ENCODE measurements around the gene PSG6. TPM values are rescaled to one million over a fixed set of nuclear protein-coding genes. Genes with fewer than 3 reads are reported as not detected.
"Not testable (repeated sequence)": the region's sequence is repeated elsewhere in the genome, so short reads cannot be mapped to it uniquely, and the experiment has no call there.

Gene PSG6
- total RNA-seq (2014; rRNA removed; shearing (Covaris generic); ENCODE audit: low replicate concordance), result not detected in 2 replicates

- not testable (repeated sequence) for H3K36me3 ChIP-seq, H3K27me3 ChIP-seq, H3K4me3 ChIP-seq, DNase-seq
- H3K9me3 ChIP-seq, result peaks cover 11% of the 10 kb centered on the region
Observed at GRCh38 chr19:42917634-42918033, at the start of gene PSG6. PSG6 (minus strand) TSS chr19:42917894; CDS start chr19:42917792, 102 bp downstream.

- no peaks in the 10 kb centered on the region for H3K27me3 ChIP-seq
- no peak overlapping the region for H3K4me3 ChIP-seq
- no peaks in the 10 kb centered on the region; the same call in 1 of the 2 replicates for H3K36me3 ChIP-seq
- no peaks in the 10 kb centered on the region for H3K9me3 ChIP-seq
- DNase-seq, result peak; percentile 81
Observed at GRCh38 chr19:42965176-42965575, 47.5 kb upstream of the PSG6 start.

GRCh38 chr19:42961119-42961518, 43.4 kb upstream of the PSG6 start:
- H3K36me3 ChIP-seq, result peaks cover 10% of the 10 kb centered on the region
- H3K4me3 ChIP-seq, result no peak overlapping the region
- H3K9me3 ChIP-seq, result peaks cover 9% of the 10 kb centered on the region
- no peaks in the 10 kb centered on the region for H3K27me3 ChIP-seq
- DNase-seq, result peak; percentile 74

- not testable (repeated sequence) for H3K36me3 ChIP-seq, DNase-seq, H3K9me3 ChIP-seq, H3K4me3 ChIP-seq, H3K27me3 ChIP-seq
Observed at GRCh38 chr19:42952126-42952525, 34.4 kb upstream of the PSG6 start.

GRCh38 chr19:42951476-42951875, 33.8 kb upstream of the PSG6 start:
- H3K4me3 ChIP-seq, H3K9me3 ChIP-seq, DNase-seq, H3K36me3 ChIP-seq, H3K27me3 ChIP-seq: not testable (repeated sequence)

- Histone ChIP-seq H3K4me3 (no peak overlapping the region), H3K36me3 (peaks cover 22% of the 10 kb centered on the region), H3K27me3 (no peaks in the 10 kb centered on the region), H3K9me3 (peaks cover 33% of the 10 kb centered on the region)
- DNase-seq, result no peak
Observed at GRCh38 chr19:42942187-42942789, 24.6 kb upstream of the PSG6 start.

GRCh38 chr19:42937107-42937506, 19.4 kb upstream of the PSG6 start, which contains the start of gene PSG7:
PSG7 (minus strand) TSS chr19:42937207; CDS start chr19:42937076, 131 bp downstream.
- Histone ChIP-seq H3K36me3 (peaks cover 10% of the 10 kb centered on the region), H3K9me3 (peaks cover 23% of the 10 kb centered on the region)
- not testable (repeated sequence) for DNase-seq, H3K27me3 ChIP-seq, H3K4me3 ChIP-seq

- H3K9me3 ChIP-seq, result peaks cover 15% of the 10 kb centered on the region
- H3K27me3 ChIP-seq, H3K36me3 ChIP-seq, H3K4me3 ChIP-seq, DNase-seq: not testable (repeated sequence)
Observed at GRCh38 chr19:42934726-42935125, 17.0 kb upstream of the PSG6 start.

GRCh38 chr19:42934183-42934582, 16.5 kb upstream of the PSG6 start:
- DNase-seq, result peak; percentile 61
- H3K9me3 ChIP-seq, result peaks cover 11% of the 10 kb centered on the region
- not testable (repeated sequence) for H3K36me3 ChIP-seq

GRCh38 chr19:42933412-42933811, 15.7 kb upstream of the PSG6 start:
- not testable (repeated sequence) for H3K4me3 ChIP-seq, DNase-seq, H3K27me3 ChIP-seq, H3K36me3 ChIP-seq, H3K9me3 ChIP-seq

More at GRCh38 chr19:42934183-42934582, 16.5 kb upstream of the PSG6 start:
- H3K27me3 ChIP-seq, H3K4me3 ChIP-seq: not testable (repeated sequence)

GRCh38 chr19:42932485-42933101, 14.9 kb upstream of the PSG6 start:
- peak; percentile 92 for DNase-seq
- not testable (repeated sequence) for H3K27me3 ChIP-seq, H3K4me3 ChIP-seq, H3K9me3 ChIP-seq, H3K36me3 ChIP-seq

GRCh38 chr19:42930214-42930613, 12.5 kb upstream of the PSG6 start:
- not testable (repeated sequence) for H3K36me3 ChIP-seq, H3K27me3 ChIP-seq, H3K4me3 ChIP-seq, H3K9me3 ChIP-seq
- DNase-seq, result peak; percentile 65

- Histone ChIP-seq H3K9me3 (peaks cover 13% of the 10 kb centered on the region), H3K36me3 (peaks cover 5% of the 10 kb centered on the region), H3K4me3 (no peak overlapping the region), H3K27me3 (no peaks in the 10 kb centered on the region)
- DNase-seq, result no peak
Observed at GRCh38 chr19:42928896-42929295, 11.2 kb upstream of the PSG6 start.

- Histone ChIP-seq H3K27me3 (no peaks in the 10 kb centered on the region), H3K36me3 (peaks cover 12% of the 10 kb centered on the region), H3K4me3 (no peak overlapping the region), H3K9me3 (peaks cover 20% of the 10 kb centered on the region)
- DNase-seq, result no peak
Observed at GRCh38 chr19:42926781-42927180, 9.1 kb upstream of the PSG6 start.

- not testable (repeated sequence) for H3K27me3 ChIP-seq, H3K4me3 ChIP-seq
- peaks cover 15% of the 10 kb centered on the region for H3K36me3 ChIP-seq
- H3K9me3 ChIP-seq, result peaks cover 30% of the 10 kb centered on the region
- DNase-seq, result peak; percentile 50
Observed at GRCh38 chr19:42923106-42923505, 5.4 kb upstream of the PSG6 start.

- not testable (repeated sequence) for H3K4me3 ChIP-seq, DNase-seq
- H3K9me3 ChIP-seq, result peaks cover 29% of the 10 kb centered on the region
Observed at GRCh38 chr19:42920971-42921370, 3.3 kb upstream of the PSG6 start.

GRCh38 chr19:42919757-42920079, 2.0 kb upstream of the PSG6 start:
- peaks cover 19% of the 10 kb centered on the region for H3K9me3 ChIP-seq
- peaks cover 15% of the 10 kb centered on the region for H3K36me3 ChIP-seq
- no peak for DNase-seq

More at GRCh38 chr19:42920971-42921370, 3.3 kb upstream of the PSG6 start:
- H3K27me3 ChIP-seq, result not testable (repeated sequence)
- peaks cover 15% of the 10 kb centered on the region for H3K36me3 ChIP-seq

More at GRCh38 chr19:42919757-42920079, 2.0 kb upstream of the PSG6 start:
- H3K4me3 ChIP-seq, result no peak overlapping the region
- no peaks in the 10 kb centered on the region for H3K27me3 ChIP-seq

All from MG63 (cell line).